IMR-90 (cell line): ENCODE data around the gene LRP6. TPM values are rescaled to one million over a fixed set of nuclear protein-coding genes. Genes with fewer than 3 reads are reported as not detected.
A peak's percentile ranks its signal among the peaks of the same experiment; 100 is the strongest.

ENCODE experiments used
- ATAC-seq: fragments of 200-7000 bp; cut with Tn5 transposase; 2 replicates; pipeline ENCODE4 v1.9.1; 2020; ENCODE audit warnings: low read depth, mild to moderate bottlenecking, moderate library complexity
- BruUV-seq: library from RNA; stranded (reverse); fragments of 400-500 nt; replicated peaks from 2 replicates; lab custom pipeline; 2021; lab: Mats Ljungman, UMichigan
- CTCF ChIA-PET: fragments of 300-600 bp; formaldehyde crosslinking; extraction: SDS; loops from one replicate; lab custom pipeline; 2021; ENCODE audit warnings: antibody characterized with exemption; lab: Yijun Ruan, JAX
- POLR2A ChIA-PET: fragments of 300-600 bp; sonication (Branson Sonifier 250); formaldehyde crosslinking; loops from one replicate; lab custom pipeline; 2022; ENCODE audit warnings: antibody characterized with exemption; ENCODE audit not compliant: unreplicated experiment; lab: Charles Lee
- DNase-seq: peaks from one replicate; pipeline ENCODE4 v3.0.0; 2013
- H2AFZ ChIP-seq: replicated peaks from 2 replicates; pipeline ENCODE3; 2013; ENCODE audit warnings: low read length, mild to moderate bottlenecking; ENCODE audit not compliant: poor library complexity
- H2AK5ac ChIP-seq: 2 replicates; pipeline ENCODE4 v1.6.1; 2013; ENCODE audit warnings: low read depth, low read length, inconsistent platforms
- H2AK9ac ChIP-seq: replicated peaks from 2 replicates; pipeline ENCODE3; 2013; ENCODE audit warnings: mild to moderate bottlenecking, low read depth, low read length, moderate library complexity; ENCODE audit not compliant: poor library complexity
- H2BK120ac ChIP-seq: 2 replicates; pipeline ENCODE4 v1.6.1; 2013; ENCODE audit warnings: low read depth, low read length, inconsistent platforms
- H2BK15ac ChIP-seq: 3 replicates; pipeline ENCODE4 v1.6.1; 2013; ENCODE audit warnings: low read depth, low read length, inconsistent platforms
- H2BK20ac ChIP-seq: 2 replicates; pipeline ENCODE4 v1.6.1; 2013; ENCODE audit warnings: low read depth, mild to moderate bottlenecking, inconsistent platforms, low read length, moderate library complexity
- H2BK5ac ChIP-seq: 2 replicates; pipeline ENCODE4 v1.6.1; 2013; ENCODE audit warnings: mild to moderate bottlenecking, low read depth, low read length, inconsistent platforms; ENCODE audit not compliant: poor library complexity, severe bottlenecking
- H3K14ac ChIP-seq: replicated peaks from 2 replicates; pipeline ENCODE4 v1.6.1; 2013; ENCODE audit warnings: low read depth, low read length, inconsistent platforms
- H3K18ac ChIP-seq: 2 replicates; pipeline ENCODE4 v1.6.1; 2013; ENCODE audit warnings: low read depth, low read length, control low read depth
- H3K23ac ChIP-seq: 2 replicates; pipeline ENCODE4 v1.6.1; 2013; ENCODE audit warnings: low read depth, low read length, inconsistent platforms
- H3K27ac ChIP-seq: 2 replicates; pipeline ENCODE4 v1.5.1; 2013; ENCODE audit warnings: mild to moderate bottlenecking, control low read depth, low read length; ENCODE audit not compliant: insufficient read depth
- H3K27me3 ChIP-seq: 2 replicates; pipeline ENCODE4 v1.6.1; 2013; ENCODE audit warnings: low read length; ENCODE audit not compliant: control insufficient read depth, insufficient read depth
- H3K36me3 ChIP-seq: 2 replicates; pipeline ENCODE4 v1.6.1; 2013; ENCODE audit warnings: low read length, mixed read lengths; ENCODE audit not compliant: control insufficient read depth, insufficient read depth
- H3K4ac ChIP-seq: 2 replicates; pipeline ENCODE4 v1.6.1; 2013; ENCODE audit warnings: low read depth, low read length, inconsistent platforms
- H3K4me1 ChIP-seq: 2 replicates; pipeline ENCODE4 v1.6.1; 2013; ENCODE audit warnings: low read length, mixed read lengths; ENCODE audit not compliant: control insufficient read depth, insufficient read depth
- H3K4me2 ChIP-seq: 2 replicates; pipeline ENCODE4 v1.6.1; 2013; ENCODE audit warnings: low read depth, mild to moderate bottlenecking, control low read depth, low read length, moderate library complexity
- H3K4me3 ChIP-seq: 2 replicates; pipeline ENCODE4 v1.5.1; 2013; ENCODE audit warnings: low read depth, mild to moderate bottlenecking, control low read depth, low read length, moderate library complexity; ENCODE audit not compliant: insufficient read depth
- H3K56ac ChIP-seq: 2 replicates; pipeline ENCODE4 v1.6.1; 2013; ENCODE audit warnings: low read length, inconsistent platforms; ENCODE audit not compliant: insufficient read depth; ENCODE audit errors: extremely low read depth
- H3K79me1 ChIP-seq, 2 experiments: 2 replicates each; pipeline ENCODE4 v1.6.1; 2013; ENCODE audit warnings: low read length in 2 of 2, inconsistent platforms in 1 of 2, low read depth in 1 of 2
- H3K9ac ChIP-seq: 2 replicates; pipeline ENCODE4 v1.6.1; 2013; ENCODE audit warnings: low read depth, low read length, control low read depth
- H3K9me1 ChIP-seq: 2 replicates; pipeline ENCODE4 v1.6.1; 2013; ENCODE audit warnings: low read length, inconsistent platforms; ENCODE audit not compliant: insufficient read depth
- H3K9me3 ChIP-seq: 2 replicates; pipeline ENCODE4 v1.6.1; 2013; ENCODE audit warnings: low read length; ENCODE audit not compliant: control insufficient read depth, insufficient read depth
- H4K20me1 ChIP-seq: 2 replicates; pipeline ENCODE4 v1.6.1; 2013; ENCODE audit warnings: low read length, inconsistent platforms; ENCODE audit not compliant: insufficient read depth
- H4K5ac ChIP-seq: 2 replicates; pipeline ENCODE4 v1.6.1; 2013; ENCODE audit warnings: mild to moderate bottlenecking, low read depth, low read length, control low read depth
- H4K8ac ChIP-seq, 2 experiments: 2 replicates each; pipeline ENCODE4 v1.6.1; 2013; ENCODE audit warnings: low read depth in 2 of 2, low read length in 2 of 2, control low read depth in 1 of 2, inconsistent platforms in 1 of 2
- H4K91ac ChIP-seq: 2 replicates; pipeline ENCODE4 v1.6.1; 2013; ENCODE audit warnings: low read depth, low read length, inconsistent platforms; ENCODE audit not compliant: insufficient read depth
- BHLHE40 ChIP-seq: fragments of 150-350 bp; IDR thresholded peaks from 2 replicates; pipeline ENCODE4 v1.6.1; 2016; ENCODE audit warnings: mild to moderate bottlenecking, low read depth, low read length
- CHD1 ChIP-seq: IDR thresholded peaks from 2 replicates; pipeline ENCODE4 v1.6.1; 2012; ENCODE audit warnings: low read depth, low read length, improper control_type of control experiment
- FOS ChIP-seq: fragments of 150-350 bp; IDR thresholded peaks from 2 replicates; pipeline ENCODE4 v1.6.1; 2016; ENCODE audit warnings: low read depth, low read length
- MAZ ChIP-seq: IDR thresholded peaks from 2 replicates; pipeline ENCODE4 v1.6.1; 2012; ENCODE audit warnings: low read depth, mild to moderate bottlenecking, low read length, improper control_type of control experiment, moderate library complexity, borderline replicate concordance
- MXI1 ChIP-seq: IDR thresholded peaks from 2 replicates; pipeline ENCODE4 v1.6.1; 2012; ENCODE audit warnings: low read depth, mild to moderate bottlenecking, low read length, moderate library complexity, borderline replicate concordance
- NFE2L2 ChIP-seq: fragments of 150-350 bp; IDR thresholded peaks from 2 replicates; pipeline ENCODE4 v1.6.1; 2016; ENCODE audit warnings: low read depth, mild to moderate bottlenecking, low read length
- POLR2A ChIP-seq: IDR thresholded peaks from 2 replicates; pipeline ENCODE4 v1.6.1; 2012; ENCODE audit warnings: mild to moderate bottlenecking, low read depth, low read length
- RAD21 ChIP-seq: IDR thresholded peaks from 2 replicates; pipeline ENCODE4 v1.6.1; 2012; ENCODE audit warnings: low read length, improper control_type of control experiment
- RCOR1 ChIP-seq: IDR thresholded peaks from 2 replicates; pipeline ENCODE4 v1.6.1; 2012; ENCODE audit warnings: mild to moderate bottlenecking, low read length, improper control_type of control experiment; ENCODE audit not compliant: insufficient replicate concordance
- RFX5 ChIP-seq: IDR thresholded peaks from 2 replicates; pipeline ENCODE4 v1.8.0; 2012; ENCODE audit warnings: low read depth, mild to moderate bottlenecking, low read length, moderate library complexity
- USF2 ChIP-seq: fragments of 150-350 bp; IDR thresholded peaks from 2 replicates; pipeline ENCODE4 v1.6.1; 2017; ENCODE audit warnings: mild to moderate bottlenecking, antibody characterized with exemption, low read length, low read depth
- WGBS, 2 experiments: methylation state at CpG; one replicate each; pipeline versions ENCODE4 v1.1.5 to v1.1.7; 2013; ENCODE audit warnings: missing lambda C conversion rate in 2 of 2; ENCODE audit not compliant: insufficient read length in 1 of 2; ENCODE audit errors: extremely low coverage in 2 of 2; 5-methylcytosine and 5-hydroxymethylcytosine counted together
- dilution Hi-C: fragments of 300-500 bp; cut with HindIII; formaldehyde crosslinking; loops from one replicate; pipeline ENCODE4 v1.14.3; 2018; ENCODE audit warnings: low sequenced_read_pairs; ENCODE audit not compliant: unreplicated experiment
- in situ Hi-C: fragments of 300-500 bp; cut with MboI; formaldehyde crosslinking; loops from 3 replicates; pipeline ENCODE4 v1.14.3; 2019; ENCODE audit warnings: low sequenced_read_pairs, inconsistent platforms, mixed read lengths
- intact Hi-C: fragments of 100-400 bp; cut with micrococcal nuclease; formaldehyde crosslinking; loops from 2 replicates; pipeline ENCODE4 v1.10.0; 2022
- polyA plus RNA-seq, 3 experiments: library from polyadenylated mRNA; depleted of rRNA; stranded (reverse); fragments of >200 nt; gene quantifications; 2 replicates each; pipeline ENCODE4 v1.2.3, GENCODE V29; 2012; ENCODE audit warnings: low replicate concordance in 1 of 3
- total RNA-seq: library from RNA; depleted of rRNA; stranded (reverse); fragments of >200 nt; gene quantifications from 2 replicates; pipeline ENCODE4 v1.2.3, GENCODE V29; 2012
- TF ChIP-seq, protein P1 (sequence below): fragments of 150-350 bp; IDR thresholded peaks from 2 replicates; pipeline ENCODE4 v1.6.1; 2016; ENCODE audit warnings: low read depth, mild to moderate bottlenecking, low read length, moderate library complexity, borderline replicate concordance
- TF ChIP-seq, protein P2 (sequence below): conservative IDR thresholded peaks from 2 replicates; pipeline ENCODE4 v1.5.1; 2012; ENCODE audit warnings: mild to moderate bottlenecking, low read depth, low read length, improper control_type of control experiment

The LRP6 gene
- total and polyA plus RNA-seq, 2 of the 4 experiments (the other 2 are of a cell fraction) = 14.2 to 32.1 TPM

DNA sequence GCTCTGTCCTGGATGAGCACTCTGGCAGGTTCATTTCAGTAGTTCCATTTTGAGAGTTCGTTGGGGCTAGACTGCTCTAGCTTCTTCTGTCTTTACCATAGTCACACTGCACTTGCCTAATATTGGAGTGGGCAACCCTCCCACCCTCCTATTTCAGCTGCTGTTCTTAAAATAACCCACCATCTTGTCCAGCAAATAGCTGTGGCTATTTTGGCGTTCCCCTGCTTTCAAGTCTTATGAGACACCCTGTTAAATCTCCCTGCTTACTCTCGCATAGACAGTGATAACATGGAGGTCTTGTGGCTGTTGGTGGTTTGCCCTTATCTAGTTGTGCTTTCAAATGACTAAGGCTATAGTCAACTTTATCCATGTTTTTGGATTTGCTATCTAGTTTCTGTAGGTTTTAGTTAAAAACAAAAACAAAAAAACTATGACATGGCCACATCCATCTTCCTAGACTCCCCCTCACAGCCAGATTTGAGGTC lies 65.5 kb downstream of the LRP6 start:
- DNase-seq (peak; percentile 65), ATAC-seq (no peak)
- Histone ChIP-seq H3K36me3 (peaks cover 9% of the 10 kb centered on the region), H3K4me2 (no peak overlapping the region), H2BK5ac (no peak overlapping the region), H3K9ac (no peak overlapping the region), H3K56ac (no peak overlapping the region), H2AK9ac (no peak overlapping the region), H2AK5ac (no peak overlapping the region), H3K79me1 (peaks cover 14 to 43% of the 10 kb centered on the region in 2 experiments), H3K4me3 (no peak overlapping the region), H4K91ac (no peak overlapping the region), H3K9me1 (0 out of 2 replicates have a peak, but pooled peaks cover 3% of the 10 kb centered on the region), H2BK120ac (no peak overlapping the region), H3K9me3 (peaks cover 7% of the 10 kb centered on the region), H3K23ac (no peak overlapping the region), H2BK15ac (no peak overlapping the region), H3K14ac (no peak overlapping the region), H2AFZ (no peak overlapping the region), H4K20me1 (no peaks in the 10 kb centered on the region), H4K8ac (no peak overlapping the region), H3K4me1 (no peaks in the 10 kb centered on the region), H3K18ac (no peak overlapping the region), H3K4ac (no peak overlapping the region), H4K5ac (no peak overlapping the region), H3K27ac (no peak overlapping the region), H2BK20ac (no peak overlapping the region), H3K27me3 (no peaks in the 10 kb centered on the region)
- BruUV-seq = no TSS peak
- ChIA-PET POLR2A (no interaction called here), CTCF (no interaction called here)
- in situ Hi-C loops (no loop called here), intact Hi-C loops (no loop called here), dilution Hi-C loops (no loop called here)
- TF ChIP-seq, protein P1, sequence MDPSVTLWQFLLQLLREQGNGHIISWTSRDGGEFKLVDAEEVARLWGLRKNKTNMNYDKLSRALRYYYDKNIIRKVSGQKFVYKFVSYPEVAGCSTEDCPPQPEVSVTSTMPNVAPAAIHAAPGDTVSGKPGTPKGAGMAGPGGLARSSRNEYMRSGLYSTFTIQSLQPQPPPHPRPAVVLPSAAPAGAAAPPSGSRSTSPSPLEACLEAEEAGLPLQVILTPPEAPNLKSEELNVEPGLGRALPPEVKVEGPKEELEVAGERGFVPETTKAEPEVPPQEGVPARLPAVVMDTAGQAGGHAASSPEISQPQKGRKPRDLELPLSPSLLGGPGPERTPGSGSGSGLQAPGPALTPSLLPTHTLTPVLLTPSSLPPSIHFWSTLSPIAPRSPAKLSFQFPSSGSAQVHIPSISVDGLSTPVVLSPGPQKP = no peak
- TF ChIP-seq, protein P2, sequence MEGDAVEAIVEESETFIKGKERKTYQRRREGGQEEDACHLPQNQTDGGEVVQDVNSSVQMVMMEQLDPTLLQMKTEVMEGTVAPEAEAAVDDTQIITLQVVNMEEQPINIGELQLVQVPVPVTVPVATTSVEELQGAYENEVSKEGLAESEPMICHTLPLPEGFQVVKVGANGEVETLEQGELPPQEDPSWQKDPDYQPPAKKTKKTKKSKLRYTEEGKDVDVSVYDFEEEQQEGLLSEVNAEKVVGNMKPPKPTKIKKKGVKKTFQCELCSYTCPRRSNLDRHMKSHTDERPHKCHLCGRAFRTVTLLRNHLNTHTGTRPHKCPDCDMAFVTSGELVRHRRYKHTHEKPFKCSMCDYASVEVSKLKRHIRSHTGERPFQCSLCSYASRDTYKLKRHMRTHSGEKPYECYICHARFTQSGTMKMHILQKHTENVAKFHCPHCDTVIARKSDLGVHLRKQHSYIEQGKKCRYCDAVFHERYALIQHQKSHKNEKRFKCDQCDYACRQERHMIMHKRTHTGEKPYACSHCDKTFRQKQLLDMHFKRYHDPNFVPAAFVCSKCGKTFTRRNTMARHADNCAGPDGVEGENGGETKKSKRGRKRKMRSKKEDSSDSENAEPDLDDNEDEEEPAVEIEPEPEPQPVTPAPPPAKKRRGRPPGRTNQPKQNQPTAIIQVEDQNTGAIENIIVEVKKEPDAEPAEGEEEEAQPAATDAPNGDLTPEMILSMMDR = no peak
- TF ChIP-seq FOS = no peak
- no peak for TF ChIP-seq USF2
- TF ChIP-seq RCOR1 = no peak
- no peak for TF ChIP-seq RFX5
- no peak for TF ChIP-seq CHD1
- no peak for TF ChIP-seq MXI1
- no peak for TF ChIP-seq RAD21
- no peak for TF ChIP-seq BHLHE40
- TF ChIP-seq POLR2A = no peak
- TF ChIP-seq NFE2L2 = no peak
- TF ChIP-seq MAZ = no peak
- 100% methylated on average over 1 of the region's 3 CpGs; no CpG with 5 or more reads in 1 of the 2 experiments for WGBS, 2 experiments
